Stimulated activated effector memory CD8-positive, alpha-beta T cell treated with anti-CD3 and anti-CD28 coated beads, Interleukin-12 subunit alpha, Interleukin-12 subunit beta, amount 100 ng/mL, for 72 hours (primary cell): ENCODE data around the gene SPATC1L.

Experiments
- ATAC-seq: fragments of 150-1000 bp; cut with Tn5 transposase; 2 replicates; pipeline ENCODE4 v1.10.0; 2021
- DNase-seq, 2 donors: peaks; one replicate each; pipeline ENCODE4 v3.0.0; 2021 to 2022; ENCODE audit warnings: low spot score in 2 of 2
- H3K27ac Mint-ChIP-seq: one replicate; pipeline ENCODE4 v1.8.0; 2022; ENCODE audit warnings: mild to moderate bottlenecking, mixed read lengths
- H3K36me3 Mint-ChIP-seq: one replicate; pipeline ENCODE4 v1.8.0; 2022; ENCODE audit warnings: mild to moderate bottlenecking, mixed read lengths
- H3K4me1 Mint-ChIP-seq: one replicate; pipeline ENCODE4 v1.8.0; 2022; ENCODE audit warnings: mixed read lengths
- H3K4me3 Mint-ChIP-seq: one replicate; pipeline ENCODE4 v1.8.0; 2022; ENCODE audit warnings: mild to moderate bottlenecking, mixed read lengths
- H3K9me3 Mint-ChIP-seq: one replicate; pipeline ENCODE4 v1.8.0; 2022; ENCODE audit warnings: mixed read lengths

Gene SPATC1L

DNA sequence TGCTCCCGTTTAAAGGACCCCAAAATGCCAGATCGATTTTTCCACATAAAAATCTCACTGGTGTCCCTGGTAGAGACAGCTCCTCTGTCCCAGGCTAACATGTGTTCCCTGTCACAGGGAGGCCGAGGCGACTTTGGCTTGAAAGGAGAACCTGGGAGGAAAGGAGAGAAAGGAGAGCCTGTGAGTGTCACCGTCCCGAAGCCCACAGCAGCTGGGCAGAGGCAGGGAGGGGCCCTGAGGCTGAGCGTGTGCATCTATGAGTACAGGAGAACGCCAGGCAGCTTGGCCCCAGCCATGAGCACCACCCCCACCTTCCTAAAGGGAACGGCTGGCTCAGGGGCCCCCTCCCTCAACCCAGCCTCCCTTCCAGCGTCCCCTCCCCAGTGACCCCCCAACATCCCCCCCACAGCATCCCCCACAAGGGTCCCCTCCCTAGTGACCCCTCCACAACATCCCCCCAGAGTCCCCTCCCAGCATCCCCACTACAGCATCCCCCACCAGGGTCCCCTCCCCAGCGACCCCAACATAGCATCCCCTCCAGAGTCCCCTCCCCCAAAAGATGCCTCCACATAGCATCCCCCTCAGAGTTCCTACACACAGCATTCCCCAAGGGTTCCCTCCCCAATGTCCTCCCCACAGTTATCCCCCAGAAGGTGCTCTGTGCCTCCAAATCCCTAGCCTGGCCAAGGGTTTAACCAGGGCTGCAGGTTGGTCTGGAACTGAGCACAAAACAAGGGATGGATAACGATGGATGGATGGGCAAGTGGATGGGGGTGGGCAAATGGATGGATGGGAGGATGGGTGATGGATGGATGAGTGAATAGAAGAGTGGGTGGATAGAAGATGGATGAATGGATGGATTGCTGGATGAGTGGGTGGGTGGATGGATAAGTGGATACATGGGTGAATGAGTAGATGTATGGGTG lies 61.2 kb downstream of the SPATC1L start:
- no peak for DNase-seq
- H3K9me3 Mint-ChIP-seq: no peaks in the 10 kb centered on the region
- H3K36me3 Mint-ChIP-seq: peaks cover 5% of the 10 kb centered on the region
- ATAC-seq: no peak
- H3K4me1 Mint-ChIP-seq: no peaks in the 10 kb centered on the region
- H3K4me3 Mint-ChIP-seq: no peak overlapping the region
- H3K27ac Mint-ChIP-seq: no peak overlapping the region

DNA sequence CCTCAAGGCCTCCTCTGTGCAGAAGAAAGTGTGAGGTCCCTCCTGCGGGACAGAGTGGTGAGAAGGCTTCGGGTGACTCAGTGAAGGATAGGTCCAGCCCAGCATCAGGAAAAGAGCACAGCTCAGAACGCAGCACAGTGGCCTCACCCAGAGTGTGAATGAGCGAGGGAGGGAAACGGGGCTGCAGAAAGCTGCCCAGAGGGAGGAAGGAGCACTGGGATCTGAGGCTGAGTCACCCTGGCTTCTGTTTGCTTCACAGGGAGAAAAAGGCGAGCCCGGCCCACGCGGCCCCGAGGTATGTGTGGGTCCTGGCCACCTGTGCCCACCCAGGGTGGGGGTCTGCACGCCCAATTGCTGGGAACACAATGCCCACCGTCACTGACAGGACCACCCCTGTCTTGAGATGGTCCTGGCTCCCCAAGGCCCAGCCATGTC lies 62.0 kb downstream of the SPATC1L start:
- Mint-ChIP-seq H3K36me3 (peaks cover 5% of the 10 kb centered on the region), H3K4me3 (no peak overlapping the region), H3K4me1 (no peaks in the 10 kb centered on the region), H3K27ac (no peak overlapping the region), H3K9me3 (no peaks in the 10 kb centered on the region)
- ATAC-seq (no peak), DNase-seq (no peak)

DNA sequence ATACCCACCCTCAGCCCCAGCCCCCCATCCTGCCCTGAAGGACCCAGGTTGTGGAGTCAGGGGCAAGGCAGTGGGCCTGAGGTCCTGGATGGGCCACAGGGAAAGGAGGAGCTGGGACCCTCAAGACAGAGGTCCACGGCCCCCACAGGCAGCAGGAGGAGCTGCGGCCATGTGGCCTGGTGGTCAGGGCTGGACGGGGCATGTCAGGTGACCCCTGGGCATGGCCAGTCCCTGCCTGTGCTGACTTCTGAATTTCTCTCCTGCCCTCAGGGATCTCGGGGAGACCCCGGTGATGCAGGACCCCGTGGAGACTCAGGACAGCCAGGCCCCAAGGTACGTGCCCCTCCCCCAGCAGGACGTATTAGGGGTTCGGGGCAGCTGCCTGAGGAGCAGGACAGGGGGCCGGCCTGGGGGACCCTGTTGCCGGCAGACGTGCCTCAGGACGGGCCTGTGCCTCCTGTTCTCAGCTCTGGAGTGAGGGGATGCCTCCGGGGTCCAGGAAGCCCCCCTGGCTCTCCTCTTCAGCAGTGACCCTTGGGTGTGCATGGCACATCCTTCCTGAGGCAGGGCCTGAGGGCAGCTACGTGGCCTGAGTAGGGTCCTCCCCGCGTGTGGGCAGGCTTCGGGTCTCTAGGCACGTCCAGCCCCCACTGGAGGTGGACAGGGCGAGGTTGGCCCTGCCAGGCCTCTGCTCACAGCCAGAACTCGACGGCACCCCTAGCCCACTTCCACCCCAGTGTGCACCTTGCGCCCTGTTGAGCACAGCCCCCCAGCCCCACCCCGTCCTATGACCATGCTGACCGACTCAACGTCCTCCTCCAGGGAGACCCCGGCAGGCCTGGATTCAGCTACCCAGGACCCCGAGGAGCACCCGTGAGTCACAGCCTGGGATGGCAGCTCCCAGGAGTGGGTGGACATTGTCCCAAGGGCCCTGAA lies 62.7 kb downstream of the SPATC1L start:
- Mint-ChIP-seq H3K27ac (no peak overlapping the region), H3K4me1 (no peaks in the 10 kb centered on the region), H3K9me3 (no peaks in the 10 kb centered on the region), H3K4me3 (no peak overlapping the region), H3K36me3 (peaks cover 5% of the 10 kb centered on the region)
- ATAC-seq (no peak), DNase-seq (no peak)

DNA sequence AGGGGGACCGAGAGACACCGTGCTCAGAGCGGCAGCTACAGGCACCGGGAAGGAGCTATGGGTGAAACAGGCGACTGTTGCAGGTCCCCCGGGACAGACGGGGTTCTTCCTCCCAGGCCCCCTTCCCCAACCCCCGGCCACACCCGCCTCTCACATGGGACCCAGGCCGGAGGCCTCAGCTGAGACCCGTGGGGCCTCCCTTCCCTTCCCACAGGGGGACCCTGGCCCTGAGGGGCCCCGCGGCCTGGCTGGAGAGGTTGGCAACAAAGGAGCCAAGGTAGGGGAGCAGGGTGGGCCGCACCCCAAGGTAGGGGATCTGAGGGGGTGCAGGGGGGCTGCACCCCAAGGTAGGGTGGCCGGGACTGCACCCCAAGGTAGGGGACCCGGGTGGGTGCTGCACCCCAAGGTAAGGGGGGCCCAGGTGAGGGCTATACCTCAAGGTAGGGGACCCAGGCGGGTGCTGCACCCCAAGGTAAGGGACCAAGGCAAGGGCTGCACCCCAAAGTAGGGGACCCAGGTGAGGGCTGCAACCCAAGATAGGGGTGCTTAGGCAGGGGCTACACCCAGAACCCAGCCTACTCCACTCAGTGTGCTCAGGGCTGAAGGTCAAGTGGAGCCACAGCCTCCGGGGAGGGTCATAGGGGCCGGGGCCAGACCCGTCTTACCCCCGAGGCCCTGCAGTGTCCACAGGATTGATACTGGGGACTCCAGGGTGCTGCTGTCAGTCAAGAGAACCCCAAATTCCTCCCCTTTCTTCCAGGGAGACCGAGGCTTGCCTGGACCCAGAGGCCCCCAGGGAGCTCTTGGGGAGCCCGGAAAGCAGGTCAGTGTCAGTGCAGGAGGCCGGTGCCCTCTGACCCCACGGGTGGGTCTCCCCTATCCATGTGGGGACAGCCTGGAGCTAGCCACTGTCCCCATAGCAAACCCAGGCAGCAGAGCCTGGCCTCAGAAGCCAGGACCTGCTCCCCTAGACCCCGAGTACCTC lies 63.7 kb downstream of the SPATC1L start:
- H3K9me3 Mint-ChIP-seq: no peaks in the 10 kb centered on the region
- peaks cover 5% of the 10 kb centered on the region for H3K36me3 Mint-ChIP-seq
- H3K4me3 Mint-ChIP-seq: no peak overlapping the region
- peak overlapping the region; percentile 56 for H3K27ac Mint-ChIP-seq
- DNase-seq (no peak), ATAC-seq (no peak)
- H3K4me1 Mint-ChIP-seq: no peaks in the 10 kb centered on the region

DNA sequence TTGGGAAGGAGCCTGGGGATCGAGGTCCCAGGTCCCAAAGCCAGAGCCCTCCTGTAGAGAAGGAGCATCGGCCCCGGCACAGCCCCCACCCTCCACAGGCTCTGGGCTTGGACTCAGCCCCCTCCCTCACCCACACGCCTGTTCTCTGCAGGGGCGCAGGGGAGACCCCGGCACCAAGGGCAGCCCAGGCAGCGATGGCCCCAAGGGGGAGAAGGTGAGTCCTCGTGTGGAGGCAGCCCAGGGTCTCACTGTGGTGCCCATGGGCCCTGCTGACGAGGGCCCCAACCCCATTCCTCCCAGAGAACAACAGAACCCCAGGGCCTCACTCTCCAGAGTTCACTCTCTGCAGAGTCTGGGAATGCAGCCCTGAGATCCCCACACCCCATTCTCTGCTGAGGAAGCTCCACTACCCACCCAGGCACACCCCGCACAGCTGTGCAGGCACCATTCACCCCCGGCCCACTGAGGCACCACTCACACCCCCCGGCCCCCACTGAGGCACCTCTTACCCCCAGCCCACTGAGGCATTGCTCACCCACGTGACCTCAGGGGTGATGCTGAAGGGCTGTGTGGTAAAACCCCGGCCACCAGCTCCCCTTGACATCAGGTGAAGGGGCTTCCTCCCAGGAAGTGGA lies 64.5 kb downstream of the SPATC1L start:
- Mint-ChIP-seq H3K4me3 (no peak overlapping the region), H3K9me3 (peaks cover 2% of the 10 kb centered on the region), H3K27ac (peak overlapping the region; percentile 56), H3K36me3 (peaks cover 5% of the 10 kb centered on the region), H3K4me1 (no peaks in the 10 kb centered on the region)
- ATAC-seq: no peak
- DNase-seq: no peak

DNA sequence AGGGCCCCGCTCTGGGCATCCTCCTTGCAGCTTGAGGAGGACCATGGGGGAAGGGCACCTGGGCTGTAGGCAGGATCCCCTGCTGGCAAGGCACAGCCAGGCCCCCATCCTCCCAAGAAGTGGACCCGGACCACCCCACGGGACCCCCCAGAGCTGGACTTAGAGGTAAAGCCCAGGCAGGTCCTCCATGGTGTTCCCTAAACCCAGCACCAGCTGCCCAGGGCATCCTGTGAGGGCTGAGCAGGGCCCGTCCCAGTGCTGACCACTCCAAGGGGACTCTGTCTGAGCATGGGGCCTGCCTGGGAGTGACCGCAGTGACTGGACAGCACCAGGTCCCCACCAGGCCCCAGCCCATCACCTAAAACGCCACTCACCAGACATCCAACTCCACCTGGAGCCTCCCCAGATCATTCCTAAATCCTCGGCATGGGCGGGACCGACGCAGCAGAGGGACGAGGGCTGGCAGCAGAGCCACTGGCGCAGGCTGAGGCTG lies 65.1 kb downstream of the SPATC1L start:
- H3K36me3 Mint-ChIP-seq: peaks cover 3% of the 10 kb centered on the region
- no peak for DNase-seq

DNA sequence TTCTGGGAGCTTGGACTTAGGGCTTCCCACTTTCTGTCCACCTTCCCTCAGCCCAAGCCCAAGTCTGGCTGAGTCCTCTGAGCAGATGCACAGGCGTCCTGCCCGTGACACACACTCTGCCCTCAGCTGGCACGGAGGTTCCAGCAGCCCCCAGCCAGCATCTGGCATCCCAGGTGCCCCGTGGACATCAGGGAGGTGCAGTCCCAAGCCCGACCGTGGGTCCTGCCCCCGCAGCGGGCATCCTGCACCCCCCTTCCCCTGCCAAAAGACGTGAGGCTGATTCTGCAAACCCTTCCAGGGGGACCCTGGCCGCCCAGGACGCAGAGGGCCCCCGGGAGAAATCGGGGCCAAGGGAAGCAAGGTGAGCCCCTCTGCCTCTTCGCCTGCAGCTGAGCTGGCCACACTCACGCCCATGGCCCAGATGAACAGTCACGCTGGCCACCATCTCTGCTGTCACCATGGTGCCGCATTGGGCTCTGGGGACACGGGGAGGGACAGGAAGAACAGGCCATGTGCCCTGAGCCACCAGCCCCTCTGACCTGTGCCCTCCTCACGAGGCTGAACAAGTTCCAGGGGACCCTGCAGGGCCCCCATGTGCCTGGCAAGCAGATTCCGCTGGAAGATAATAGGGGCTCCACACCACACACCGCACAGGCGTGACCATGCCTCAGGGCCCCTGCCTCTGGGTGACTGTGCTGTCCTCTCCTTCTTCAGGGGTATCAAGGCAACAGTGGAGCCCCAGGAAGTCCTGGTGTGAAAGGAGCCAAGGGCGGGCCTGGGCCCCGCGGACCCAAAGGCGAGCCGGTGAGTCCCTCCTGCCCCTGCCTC lies 65.7 kb downstream of the SPATC1L start:
- H3K36me3 Mint-ChIP-seq: no peaks in the 10 kb centered on the region
- H3K4me1 Mint-ChIP-seq: no peaks in the 10 kb centered on the region
- H3K27ac Mint-ChIP-seq: no peak overlapping the region
- H3K9me3 Mint-ChIP-seq: peaks cover 2% of the 10 kb centered on the region
- no peak overlapping the region for H3K4me3 Mint-ChIP-seq
- ATAC-seq (no peak), DNase-seq (no peak)

More for the DNA sequence above, 65.1 kb downstream of the SPATC1L start:
- Mint-ChIP-seq H3K4me1 (no peaks in the 10 kb centered on the region), H3K27ac (no peak overlapping the region), H3K4me3 (no peak overlapping the region), H3K9me3 (peaks cover 2% of the 10 kb centered on the region)
- ATAC-seq: no peak

DNA sequence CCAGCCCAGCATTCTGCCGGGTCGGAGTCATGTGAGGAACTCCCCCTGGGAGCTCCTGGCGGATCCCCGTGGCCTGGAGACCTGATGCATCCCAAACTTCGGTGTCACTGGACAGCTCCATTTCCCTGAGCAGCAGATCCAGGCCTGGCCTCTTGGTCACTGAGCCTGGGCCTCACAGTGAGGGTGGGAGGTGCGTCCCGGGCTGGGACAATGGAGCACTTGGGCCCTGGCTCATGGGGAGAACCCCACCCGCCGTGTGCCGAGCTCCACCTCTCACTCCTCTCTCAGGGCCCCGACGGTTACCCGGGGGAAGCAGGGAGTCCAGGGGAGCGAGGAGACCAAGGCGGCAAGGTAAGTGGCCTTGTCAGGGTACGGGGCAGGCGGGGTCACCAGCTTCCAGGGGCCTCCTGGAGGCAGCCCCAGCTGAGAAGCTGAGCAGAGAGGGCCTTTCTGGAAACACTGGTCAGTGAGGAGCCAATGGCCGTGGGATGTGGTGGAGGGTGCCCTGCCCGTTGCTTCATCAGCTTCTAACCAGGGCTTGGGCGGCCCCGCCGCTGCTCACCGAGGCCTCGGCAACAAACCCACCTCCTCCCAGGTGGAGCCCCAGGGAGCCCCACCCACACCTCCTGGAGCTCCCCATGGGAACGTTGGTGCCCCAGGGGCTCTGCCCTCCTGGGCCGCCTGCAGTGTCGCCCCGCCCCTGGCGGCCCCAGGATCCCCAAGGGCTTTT lies 66.5 kb downstream of the SPATC1L start:
- peaks cover 2% of the 10 kb centered on the region for H3K9me3 Mint-ChIP-seq
- ATAC-seq: no peak
- H3K4me1 Mint-ChIP-seq: no peaks in the 10 kb centered on the region
- no peak overlapping the region for H3K4me3 Mint-ChIP-seq
- no peaks in the 10 kb centered on the region for H3K36me3 Mint-ChIP-seq
- no peak overlapping the region for H3K27ac Mint-ChIP-seq
- DNase-seq: no peak

DNA sequence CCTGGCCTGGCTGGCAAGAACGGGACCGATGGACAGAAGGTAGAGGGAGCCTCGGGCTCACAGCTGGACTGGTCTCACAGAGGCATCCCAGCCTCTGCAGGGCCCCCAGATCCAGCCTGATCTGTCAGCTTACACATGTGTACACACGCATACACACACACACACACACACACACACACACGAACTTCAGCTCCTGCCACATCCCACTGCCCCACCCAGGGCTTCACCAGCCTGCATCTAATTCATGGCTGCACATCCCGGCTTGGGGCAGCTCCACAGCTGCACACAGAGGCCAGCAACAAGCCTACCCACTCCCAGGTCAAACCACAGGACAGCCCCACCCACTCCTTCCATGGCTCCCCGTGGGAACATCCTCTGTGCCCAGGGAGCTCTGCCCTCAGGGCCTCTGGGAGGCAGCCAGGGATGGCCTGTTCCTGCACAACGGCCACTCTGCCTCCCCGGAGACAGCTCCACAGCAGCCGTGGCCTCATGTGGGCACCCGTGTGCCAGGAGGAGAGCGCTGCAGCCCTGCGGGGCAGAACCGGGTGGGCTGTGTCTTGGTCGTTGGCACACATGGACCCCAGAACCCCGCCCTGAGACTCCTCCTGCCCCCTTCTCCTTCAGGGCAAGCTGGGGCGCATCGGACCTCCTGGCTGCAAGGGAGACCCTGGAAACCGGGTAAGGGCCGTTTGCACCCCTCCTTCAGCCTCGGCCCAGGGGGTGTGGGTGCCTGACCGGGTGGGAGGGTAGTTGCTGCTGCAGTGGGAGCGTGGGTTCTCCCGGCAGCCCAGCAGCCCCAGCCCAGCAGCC lies 67.3 kb downstream of the SPATC1L start:
- Mint-ChIP-seq H3K9me3 (peaks cover 2% of the 10 kb centered on the region), H3K36me3 (no peaks in the 10 kb centered on the region), H3K4me1 (no peaks in the 10 kb centered on the region), H3K4me3 (no peak overlapping the region), H3K27ac (no peak overlapping the region)
- ATAC-seq (no peak), DNase-seq (no peak)

DNA sequence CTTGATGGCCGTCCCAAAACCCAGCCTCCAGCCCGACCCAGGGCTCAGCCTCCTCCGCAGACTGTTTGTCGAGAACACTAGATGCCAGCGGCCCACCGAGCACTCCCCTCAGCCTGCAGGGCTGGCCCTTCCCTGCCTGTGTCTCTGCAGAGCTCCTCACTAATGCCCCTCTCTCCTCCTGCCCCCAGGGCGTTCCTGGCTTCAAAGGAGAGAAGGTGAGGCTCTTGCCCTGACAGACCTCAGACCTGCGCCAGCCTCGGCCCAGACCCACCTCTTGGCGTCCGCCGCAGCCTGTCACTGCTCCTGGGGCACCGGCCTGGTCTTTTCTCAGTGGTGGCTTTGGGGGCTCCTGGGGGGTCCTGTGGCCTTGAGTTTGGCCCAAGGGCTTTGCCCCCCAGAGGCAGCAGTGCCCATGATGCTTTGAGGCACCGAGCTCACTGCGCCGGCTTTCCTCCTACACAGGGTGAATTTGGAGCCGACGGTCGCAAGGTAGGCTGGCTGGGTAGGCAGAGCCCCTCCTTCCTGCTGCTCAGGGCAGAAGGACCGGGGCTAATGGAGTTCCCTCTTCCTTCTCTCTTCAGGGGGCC lies 68.0 kb downstream of the SPATC1L start:
- H3K27ac Mint-ChIP-seq: no peak overlapping the region
- H3K36me3 Mint-ChIP-seq: no peaks in the 10 kb centered on the region
- ATAC-seq (no peak), DNase-seq (no peak)
- H3K4me1 Mint-ChIP-seq: no peaks in the 10 kb centered on the region
- no peak overlapping the region for H3K4me3 Mint-ChIP-seq
- peaks cover 2% of the 10 kb centered on the region for H3K9me3 Mint-ChIP-seq

DNA sequence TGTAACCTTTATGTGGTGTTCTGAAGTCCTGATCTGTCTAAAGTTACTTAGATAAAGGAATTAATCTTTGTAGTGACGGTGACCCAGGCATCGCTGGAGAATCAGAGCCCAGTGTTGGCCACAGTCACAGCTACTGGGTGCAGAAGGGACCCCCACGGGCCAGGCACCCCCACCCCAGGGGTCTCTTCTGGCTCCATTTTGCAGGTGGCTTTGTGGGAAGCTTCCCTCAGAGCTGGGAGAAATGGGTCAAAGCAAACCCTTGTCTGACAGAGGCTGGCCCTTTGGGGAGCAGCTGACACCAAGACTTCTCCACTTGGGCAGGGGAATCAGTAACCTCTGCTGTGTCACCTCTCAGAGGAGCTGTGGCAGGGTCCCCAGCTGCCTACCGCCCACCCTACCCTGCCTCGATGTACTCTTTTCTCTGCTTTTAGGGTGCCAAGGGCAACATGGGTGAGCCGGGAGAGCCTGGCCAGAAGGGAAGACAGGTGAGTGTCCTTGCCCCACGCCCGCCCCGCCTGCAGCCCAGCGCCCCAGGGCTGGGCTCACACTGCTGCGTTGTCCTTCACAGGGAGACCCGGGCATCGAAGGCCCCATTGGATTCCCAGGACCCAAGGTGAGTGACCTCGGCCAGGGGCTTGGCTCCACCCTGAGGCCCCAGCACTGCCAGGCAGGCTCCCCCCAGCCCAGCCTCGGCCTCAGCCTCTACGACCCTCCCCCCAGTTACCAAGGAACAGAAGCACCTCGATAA lies 68.6 kb downstream of the SPATC1L start:
- Mint-ChIP-seq H3K4me1 (no peaks in the 10 kb centered on the region), H3K9me3 (peaks cover 2% of the 10 kb centered on the region), H3K36me3 (no peaks in the 10 kb centered on the region), H3K27ac (no peak overlapping the region), H3K4me3 (no peak overlapping the region)
- DNase-seq: no peak
- no peak for ATAC-seq
